ENCODE measurements around the gene MUC2. TPM values are rescaled to one million over a fixed set of nuclear protein-coding genes. Genes with fewer than 3 reads are reported as not detected.

The MUC2 gene
- polyA plus RNA-seq, 4 donors = 3.0 to 239 (median 30.8) TPM

- Histone ChIP-seq H3K36me3 (ENCODE audit: control insufficient read depth in 3 of 3, insufficient read depth in 2 of 3, low read depth in 1 of 3, low read length in 3 of 3) (no peaks in the 10 kb centered on the region), H3K27ac (ENCODE audit: low read depth in 1 of 3, low read length in 2 of 3) (no peak overlapping the region), H3K4me3 (ENCODE audit: low read depth in 1 of 3, low read length in 3 of 3) (no peak overlapping the region), H3K9me3 (ENCODE audit: control insufficient read depth in 2 of 2, insufficient read depth in 1 of 2, low read depth in 1 of 2, low read length in 1 of 2) (no peaks in the 10 kb centered on the region), H3K4me1 (ENCODE audit: control insufficient read depth in 3 of 3, insufficient read depth in 2 of 3, low read depth in 1 of 3, low read length in 2 of 3) (peaks cover 0 to 14% (median 0%) of the 10 kb centered on the region in 3 donors), H3K27me3 (ENCODE audit: control insufficient read depth in 3 of 3, insufficient read depth in 3 of 3, low read length in 3 of 3) (peaks cover 0 to 3% (median 0%) of the 10 kb centered on the region in 3 donors)
- FAIRE-seq = no peak
- no peak for DNase-seq
- WGBS, 3 donors = 78 to 80% (median 79%) methylated on average over 6 of the region's 6 CpGs
Observed at GRCh38 chr11:1044160-1044559, 30.5 kb upstream of the MUC2 start.

DNA sequence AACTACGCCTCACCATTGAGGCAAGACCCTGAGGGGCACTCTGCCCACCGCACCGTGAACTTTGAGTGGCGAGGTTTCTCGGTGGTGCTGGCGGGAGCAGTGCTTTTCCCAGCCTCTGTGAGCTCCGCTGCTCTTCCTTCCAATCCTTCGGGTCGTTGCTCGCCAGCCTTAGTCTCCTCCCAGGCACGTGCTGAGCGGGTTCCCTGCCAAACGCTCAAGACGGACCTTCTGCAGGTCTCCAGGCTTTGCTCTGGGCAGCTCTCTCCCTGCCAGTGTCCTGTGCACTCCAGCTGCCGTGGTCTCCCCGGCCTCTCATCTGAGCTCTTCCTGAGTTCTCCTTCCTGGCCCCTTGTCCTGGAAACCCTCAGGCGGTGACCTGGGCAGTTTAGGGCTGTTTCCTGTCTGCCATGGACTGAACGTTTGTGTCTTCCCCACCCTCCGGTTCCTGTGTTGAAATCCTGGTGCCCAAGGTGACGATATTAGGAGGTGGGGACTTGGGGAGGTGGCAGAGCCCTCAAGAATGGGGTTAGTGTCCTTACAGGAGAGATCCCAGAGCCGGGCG, 27.0 kb upstream of the MUC2 start:
- no peak for FAIRE-seq
- H3K27ac ChIP-seq (ENCODE audit: low read depth in 1 of 3, low read length in 2 of 3) = no peak overlapping the region
- no peaks in the 10 kb centered on the region for H3K36me3 ChIP-seq (ENCODE audit: control insufficient read depth in 3 of 3, insufficient read depth in 2 of 3, low read depth in 1 of 3, low read length in 3 of 3)
- no peak overlapping the region for H3K4me3 ChIP-seq (ENCODE audit: low read depth in 1 of 3, low read length in 3 of 3)
- no peaks in the 10 kb centered on the region for H3K9me3 ChIP-seq (ENCODE audit: control insufficient read depth in 2 of 2, insufficient read depth in 1 of 2, low read depth in 1 of 2, low read length in 1 of 2)
- peaks cover 0 to 6% (median 0%) of the 10 kb centered on the region in 3 donors for H3K27me3 ChIP-seq (ENCODE audit: control insufficient read depth in 3 of 3, insufficient read depth in 3 of 3, low read length in 3 of 3)
- WGBS, 3 donors = 50 to 65% (median 55%) methylated on average over 22 of the region's 22 CpGs
- peaks cover 0 to 5% (median 0%) of the 10 kb centered on the region in 3 donors for H3K4me1 ChIP-seq (ENCODE audit: control insufficient read depth in 3 of 3, insufficient read depth in 2 of 3, low read depth in 1 of 3, low read length in 2 of 3)
- no peak for DNase-seq

DNA sequence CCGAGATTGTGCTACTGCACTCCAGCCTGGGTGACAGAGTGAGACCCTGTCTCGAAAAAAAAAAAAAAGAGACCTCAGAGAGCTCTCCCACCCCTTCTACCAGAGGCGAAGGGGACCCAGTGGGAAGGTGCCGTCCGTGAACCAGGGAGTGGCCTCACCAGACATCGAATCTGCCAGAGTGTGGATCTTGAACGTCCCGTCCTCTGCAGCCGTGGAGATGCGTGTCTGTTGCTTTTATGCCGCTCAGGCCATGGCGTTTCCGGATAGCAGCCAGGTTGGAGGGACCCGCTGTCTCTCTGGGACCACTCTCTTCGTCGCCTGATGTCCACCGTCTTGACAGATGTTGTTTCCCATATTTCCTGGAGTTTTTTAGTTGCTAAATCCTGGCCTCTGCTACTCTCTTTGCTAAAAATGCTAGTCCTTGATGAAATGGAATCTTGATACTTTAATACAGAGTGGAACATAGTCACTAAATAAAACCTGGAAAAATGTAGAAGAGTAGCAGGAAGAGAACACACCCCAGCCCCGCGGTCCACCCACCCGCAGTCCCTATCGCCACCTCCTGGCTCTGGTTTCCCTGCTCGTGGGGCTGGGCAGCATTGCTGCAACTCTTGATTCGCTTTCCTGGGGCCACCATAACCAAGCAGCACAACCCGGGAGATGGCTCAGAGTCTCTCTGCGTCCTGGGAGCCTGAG, 26.2 kb upstream of the MUC2 start:
- 57 to 76% (median 64%) methylated on average over 25 of the region's 25 CpGs for WGBS, 3 donors
- no peaks in the 10 kb centered on the region for H3K36me3 ChIP-seq (ENCODE audit: control insufficient read depth in 3 of 3, insufficient read depth in 2 of 3, low read depth in 1 of 3, low read length in 3 of 3)
- DNase-seq (no peak), FAIRE-seq (no peak)
- no peak overlapping the region for H3K27ac ChIP-seq (ENCODE audit: low read depth in 1 of 3, low read length in 2 of 3)
- no peaks in the 10 kb centered on the region for H3K9me3 ChIP-seq (ENCODE audit: control insufficient read depth in 2 of 2, insufficient read depth in 1 of 2, low read depth in 1 of 2, low read length in 1 of 2)
- peaks cover 0 to 4% (median 0%) of the 10 kb centered on the region in 3 donors for H3K27me3 ChIP-seq (ENCODE audit: control insufficient read depth in 3 of 3, insufficient read depth in 3 of 3, low read length in 3 of 3)
- no peak overlapping the region for H3K4me3 ChIP-seq (ENCODE audit: low read depth in 1 of 3, low read length in 3 of 3)
- peaks cover 0 to 5% (median 0%) of the 10 kb centered on the region in 3 donors for H3K4me1 ChIP-seq (ENCODE audit: control insufficient read depth in 3 of 3, insufficient read depth in 2 of 3, low read depth in 1 of 3, low read length in 2 of 3)

- H3K4me3 ChIP-seq (ENCODE audit: low read depth in 1 of 3, low read length in 3 of 3) = no peak overlapping the region
- peaks cover 0 to 2% (median 0%) of the 10 kb centered on the region in 3 donors for H3K27me3 ChIP-seq (ENCODE audit: control insufficient read depth in 3 of 3, insufficient read depth in 3 of 3, low read length in 3 of 3)
- no peaks in the 10 kb centered on the region for H3K9me3 ChIP-seq (ENCODE audit: control insufficient read depth in 2 of 2, insufficient read depth in 1 of 2, low read depth in 1 of 2, low read length in 1 of 2)
- peaks cover 0 to 10% (median 0%) of the 10 kb centered on the region in 3 donors for H3K4me1 ChIP-seq (ENCODE audit: control insufficient read depth in 3 of 3, insufficient read depth in 2 of 3, low read depth in 1 of 3, low read length in 2 of 3)
- H3K36me3 ChIP-seq (ENCODE audit: control insufficient read depth in 3 of 3, insufficient read depth in 2 of 3, low read depth in 1 of 3, low read length in 3 of 3) = no peaks in the 10 kb centered on the region
- H3K27ac ChIP-seq (ENCODE audit: low read depth in 1 of 3, low read length in 2 of 3) = no peak overlapping the region
- no peak for DNase-seq
- no peak for FAIRE-seq
- WGBS, 3 donors = 60 to 81% (median 60%) methylated on average over 6 of the region's 6 CpGs
Observed at GRCh38 chr11:1049071-1049405, 25.6 kb upstream of the MUC2 start.

GRCh38 chr11:1049431-1049891, 25.2 kb upstream of the MUC2 start:
- WGBS, 3 donors = 14 to 50% (median 34%) methylated on average over 13 of the region's 13 CpGs
- no peak for DNase-seq

GRCh38 chr11:1049911-1050580, 24.6 kb upstream of the MUC2 start:
- DNase-seq = no peak
- H3K4me3 ChIP-seq (ENCODE audit: low read depth in 1 of 3, low read length in 3 of 3) = no peak overlapping the region
- H3K36me3 ChIP-seq (ENCODE audit: control insufficient read depth in 3 of 3, insufficient read depth in 2 of 3, low read depth in 1 of 3, low read length in 3 of 3) = no peaks in the 10 kb centered on the region
- no peak overlapping the region for H3K27ac ChIP-seq (ENCODE audit: low read depth in 1 of 3, low read length in 2 of 3)
- H3K9me3 ChIP-seq (ENCODE audit: control insufficient read depth in 2 of 2, insufficient read depth in 1 of 2, low read depth in 1 of 2, low read length in 1 of 2) = no peaks in the 10 kb centered on the region
- peaks cover 0 to 20% (median 2%) of the 10 kb centered on the region in 3 donors for H3K4me1 ChIP-seq (ENCODE audit: control insufficient read depth in 3 of 3, insufficient read depth in 2 of 3, low read depth in 1 of 3, low read length in 2 of 3)
- WGBS, 3 donors = 41 to 73% (median 61%) methylated on average over 18 of the region's 18 CpGs
- peaks cover 0 to 2% (median 0%) of the 10 kb centered on the region in 3 donors for H3K27me3 ChIP-seq (ENCODE audit: control insufficient read depth in 3 of 3, insufficient read depth in 3 of 3, low read length in 3 of 3)
- FAIRE-seq = no peak

More at GRCh38 chr11:1049431-1049891, 25.2 kb upstream of the MUC2 start:
- FAIRE-seq = no peak
- Histone ChIP-seq H3K27me3 (ENCODE audit: control insufficient read depth in 3 of 3, insufficient read depth in 3 of 3, low read length in 3 of 3) (peaks cover 0 to 2% (median 0%) of the 10 kb centered on the region in 3 donors), H3K4me3 (ENCODE audit: low read depth in 1 of 3, low read length in 3 of 3) (no peak overlapping the region), H3K9me3 (ENCODE audit: control insufficient read depth in 2 of 2, insufficient read depth in 1 of 2, low read depth in 1 of 2, low read length in 1 of 2) (no peaks in the 10 kb centered on the region), H3K27ac (ENCODE audit: low read depth in 1 of 3, low read length in 2 of 3) (no peak overlapping the region), H3K4me1 (ENCODE audit: control insufficient read depth in 3 of 3, insufficient read depth in 2 of 3, low read depth in 1 of 3, low read length in 2 of 3) (peaks cover 0 to 14% (median under 1%) of the 10 kb centered on the region in 3 donors), H3K36me3 (ENCODE audit: control insufficient read depth in 3 of 3, insufficient read depth in 2 of 3, low read depth in 1 of 3, low read length in 3 of 3) (no peaks in the 10 kb centered on the region)

DNA sequence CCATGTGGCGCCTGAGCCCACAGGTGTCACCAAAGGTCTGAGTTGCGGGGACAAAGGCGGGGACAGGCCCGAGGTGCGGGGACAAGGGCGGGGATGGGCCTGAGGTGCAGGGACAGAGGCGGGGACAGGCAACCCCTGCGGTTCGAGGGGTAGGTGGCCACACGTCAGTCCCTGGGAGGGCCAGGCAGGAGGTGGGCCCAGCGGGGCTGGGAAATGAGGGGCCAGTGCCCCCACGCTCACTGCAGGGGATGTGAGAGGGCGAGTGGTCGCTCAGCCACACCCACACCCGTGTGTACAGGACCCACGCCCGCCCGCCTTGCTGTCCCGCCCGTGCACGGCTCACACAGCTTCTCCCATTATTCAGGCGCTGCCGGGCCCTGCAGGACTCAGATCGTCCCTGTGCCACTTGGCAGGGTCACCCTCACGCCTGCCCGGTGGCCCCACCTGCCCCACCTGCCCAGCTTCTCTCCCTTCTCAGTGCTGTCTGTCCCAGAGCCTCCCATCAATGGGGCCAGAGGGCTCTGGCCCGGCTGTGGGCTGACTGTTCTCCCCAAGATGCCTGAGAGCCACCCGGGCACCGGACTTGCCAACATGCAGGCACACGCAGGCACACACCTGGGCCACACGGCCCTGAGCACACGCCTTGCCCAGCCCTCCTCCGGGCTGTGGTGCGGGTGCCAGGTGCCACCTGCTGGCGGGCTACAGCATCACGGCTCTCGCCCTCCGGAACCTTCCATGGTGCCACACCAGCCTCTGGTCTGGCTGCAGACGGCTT, 23.9 kb upstream of the MUC2 start:
- 12 to 44% (median 34%) methylated on average over 33 to 39 of the region's 39 CpGs for WGBS, 3 donors
- no peak for FAIRE-seq
- no peak overlapping the region for H3K4me3 ChIP-seq (ENCODE audit: low read depth in 1 of 3, low read length in 3 of 3)
- peaks cover 0 to 24% (median 2%) of the 10 kb centered on the region in 3 donors for H3K4me1 ChIP-seq (ENCODE audit: control insufficient read depth in 3 of 3, insufficient read depth in 2 of 3, low read depth in 1 of 3, low read length in 2 of 3)
- DNase-seq = peak; percentile 85
- no peak overlapping the region for H3K27ac ChIP-seq (ENCODE audit: low read depth in 1 of 3, low read length in 2 of 3)
- H3K9me3 ChIP-seq (ENCODE audit: control insufficient read depth in 2 of 2, insufficient read depth in 1 of 2, low read depth in 1 of 2, low read length in 1 of 2) = no peaks in the 10 kb centered on the region
- no peaks in the 10 kb centered on the region for H3K36me3 ChIP-seq (ENCODE audit: control insufficient read depth in 3 of 3, insufficient read depth in 2 of 3, low read depth in 1 of 3, low read length in 3 of 3)
- H3K27me3 ChIP-seq (ENCODE audit: control insufficient read depth in 3 of 3, insufficient read depth in 3 of 3, low read length in 3 of 3) = peaks cover 0 to 2% (median 0%) of the 10 kb centered on the region in 3 donors

Data from small intestine (tissue), 7 donors.